ENCODE measurements around the gene DMC1. TPM values are rescaled to one million over a fixed set of nuclear protein-coding genes. Genes with fewer than 3 reads are reported as not detected.

The DMC1 gene
- total RNA-seq, 4 donors from 2014 or later: 2.9 to 5.1 TPM; not detected in 2

- TF ChIP-seq CTCF (IDR thresholded peaks at IDR 0.05; ENCODE audit: low read depth): no peak
Measured at GRCh38 chr22:38491707-38492348, 78.2 kb downstream of the DMC1 start.

DNA sequence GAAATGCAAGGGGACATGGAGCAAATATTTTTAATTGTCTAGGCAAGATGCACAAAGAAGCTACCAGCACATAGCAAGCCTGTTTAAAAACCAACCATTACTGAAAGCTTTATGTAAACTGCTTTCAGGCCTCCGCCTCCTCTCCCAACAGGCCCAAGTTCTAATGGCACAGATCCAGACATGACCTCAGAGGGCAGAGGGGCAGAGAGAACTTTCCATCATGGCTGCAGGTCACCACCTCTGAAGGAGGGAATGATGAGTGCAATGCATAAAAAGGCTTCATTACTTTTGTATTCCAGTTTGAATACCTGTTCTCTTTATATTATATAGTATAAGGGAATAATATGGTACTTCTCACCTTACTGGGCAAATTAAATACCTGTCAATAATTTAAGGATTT is 79.1 kb downstream of the DMC1 start:
- no peak for TF ChIP-seq CTCF (IDR thresholded peaks at IDR 0.05; ENCODE audit: low read depth)

GRCh38 chr22:38490475-38490874 is 79.5 kb downstream of the DMC1 start:
- no peak for TF ChIP-seq CTCF (IDR thresholded peaks at IDR 0.05; ENCODE audit: low read depth)

DNA sequence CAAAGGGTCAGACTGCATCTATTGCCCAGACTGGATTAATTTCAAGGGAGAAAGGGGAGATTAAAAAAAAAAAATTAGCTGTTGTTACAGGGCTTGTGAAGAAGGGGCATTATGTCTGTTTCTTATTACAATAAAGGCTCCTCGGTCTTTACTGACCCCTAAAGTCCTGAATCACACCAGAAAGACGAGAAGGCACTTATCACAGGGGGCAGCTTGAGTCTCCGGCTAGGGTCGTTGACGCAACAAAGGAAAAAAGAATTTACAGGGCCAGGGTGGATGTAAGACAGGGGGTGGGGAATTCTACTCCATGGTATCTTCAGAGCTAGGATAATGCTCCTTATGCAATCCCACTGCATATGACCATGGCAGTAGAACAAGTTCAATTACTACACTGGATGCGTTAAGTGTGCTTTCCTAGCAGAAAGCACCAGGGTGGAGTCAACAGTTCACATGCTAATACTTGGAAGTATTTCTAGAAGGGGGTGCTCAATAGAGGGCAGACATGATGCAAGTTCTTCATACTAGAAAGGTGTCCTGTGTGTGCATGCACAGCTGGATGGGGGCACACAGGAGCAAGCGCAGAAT is 80.3 kb downstream of the DMC1 start:
- TF ChIP-seq CTCF (IDR thresholded peaks at IDR 0.05; ENCODE audit: low read depth): no peak

- no peak for TF ChIP-seq CTCF (IDR thresholded peaks at IDR 0.05; ENCODE audit: low read depth)
Measured at GRCh38 chr22:38489142-38489541, 80.8 kb downstream of the DMC1 start.

DNA sequence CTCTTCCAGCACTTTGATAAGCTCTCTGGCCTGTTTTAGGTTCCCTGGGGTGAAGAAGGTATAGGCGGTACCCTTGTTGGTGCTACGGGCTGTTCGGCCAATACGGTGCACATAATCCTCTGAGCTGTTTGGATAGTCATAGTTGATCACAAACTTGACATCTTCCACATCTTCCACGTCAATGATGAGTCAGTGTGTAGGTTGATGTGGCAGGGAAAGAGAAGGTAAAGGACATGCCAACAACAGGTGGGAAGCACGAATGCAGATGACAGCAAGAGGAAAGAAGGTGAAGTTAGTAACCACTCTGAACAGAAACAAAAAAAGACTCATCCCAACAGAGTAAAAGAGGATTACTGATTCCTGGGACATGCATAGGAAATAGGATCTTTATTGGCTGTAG is 82.0 kb downstream of the DMC1 start:
- TF ChIP-seq CTCF (IDR thresholded peaks at IDR 0.05; ENCODE audit: low read depth): no peak

GRCh38 chr22:38485783-38486182 is 84.2 kb downstream of the DMC1 start:
- TF ChIP-seq CTCF (IDR thresholded peaks at IDR 0.05; ENCODE audit: low read depth): no peak
